ENCODE results near the gene SFTA2. TPM values are rescaled to one million over a fixed set of nuclear protein-coding genes. Genes with fewer than 3 reads are reported as not detected.

Gene SFTA2
- total and polyA plus RNA-seq, 2 donors (not counting 1 experiment from before 2014, with no cell fraction given), result not detected

DNA sequence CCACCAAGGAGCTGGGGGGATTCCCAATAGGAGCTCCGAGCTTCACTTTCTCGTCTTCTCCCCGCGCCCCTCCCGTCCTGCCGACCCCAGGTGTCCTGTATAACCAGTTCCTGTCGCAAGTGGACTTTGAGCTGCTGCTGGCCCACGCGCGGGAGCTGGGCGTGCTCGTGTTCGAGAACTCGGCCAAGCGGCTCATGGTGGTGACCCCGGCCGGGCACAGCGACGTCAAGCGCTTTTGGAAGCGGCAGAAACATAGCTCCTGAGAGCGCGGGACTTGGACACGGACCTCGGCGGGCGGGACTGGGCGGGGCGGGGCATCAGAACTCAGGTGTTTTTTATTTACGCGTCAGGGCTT is 18.3 kb downstream of the SFTA2 start:
- peak overlapping the region; percentile 24 to 78 for H3K27ac ChIP-seq (ENCODE audit: low read length in 2 of 2)
- no peak for TF ChIP-seq EZH2 (IDR thresholded peaks at IDR 0.05; ENCODE audit: borderline replicate concordance, insufficient read depth, low read depth, low read length, poor library complexity, severe bottlenecking)
- TF ChIP-seq, protein P1, sequence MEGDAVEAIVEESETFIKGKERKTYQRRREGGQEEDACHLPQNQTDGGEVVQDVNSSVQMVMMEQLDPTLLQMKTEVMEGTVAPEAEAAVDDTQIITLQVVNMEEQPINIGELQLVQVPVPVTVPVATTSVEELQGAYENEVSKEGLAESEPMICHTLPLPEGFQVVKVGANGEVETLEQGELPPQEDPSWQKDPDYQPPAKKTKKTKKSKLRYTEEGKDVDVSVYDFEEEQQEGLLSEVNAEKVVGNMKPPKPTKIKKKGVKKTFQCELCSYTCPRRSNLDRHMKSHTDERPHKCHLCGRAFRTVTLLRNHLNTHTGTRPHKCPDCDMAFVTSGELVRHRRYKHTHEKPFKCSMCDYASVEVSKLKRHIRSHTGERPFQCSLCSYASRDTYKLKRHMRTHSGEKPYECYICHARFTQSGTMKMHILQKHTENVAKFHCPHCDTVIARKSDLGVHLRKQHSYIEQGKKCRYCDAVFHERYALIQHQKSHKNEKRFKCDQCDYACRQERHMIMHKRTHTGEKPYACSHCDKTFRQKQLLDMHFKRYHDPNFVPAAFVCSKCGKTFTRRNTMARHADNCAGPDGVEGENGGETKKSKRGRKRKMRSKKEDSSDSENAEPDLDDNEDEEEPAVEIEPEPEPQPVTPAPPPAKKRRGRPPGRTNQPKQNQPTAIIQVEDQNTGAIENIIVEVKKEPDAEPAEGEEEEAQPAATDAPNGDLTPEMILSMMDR (IDR thresholded peaks at IDR 0.05), result no peak
- Mint-ChIP-seq H3K4me3 (peak overlapping the region; percentile 90), H3K9me3 (ENCODE audit: insufficient read depth) (no peaks in the 10 kb centered on the region), H3K27me3 (no peaks in the 10 kb centered on the region), H3K4me1 (peaks cover 29% of the 10 kb centered on the region), H3K27ac (peak overlapping the region; percentile 83)
- WGBS (ENCODE audit: insufficient coverage), result 27% methylated on average over 31 of the region's 31 CpGs
- intact Hi-C loops (cut with micrococcal nuclease), result loop anchor here (1.0 to 5.0 kb wide), 5 partner anchors 29 to 173 kb away; partner anchors contain the start of genes DDR1, FLOT1 and IER3
- H4K20me1 ChIP-seq (ENCODE audit: control insufficient read depth, insufficient read depth, low read length, poor library complexity, severe bottlenecking), result no peaks in the 10 kb centered on the region
- DNase-seq (no peak), ATAC-seq (ENCODE audit: low read depth) (no peak)
- H3K9me3 ChIP-seq (ENCODE audit: control extremely low read depth in 1 of 3, control insufficient read depth in 2 of 3, insufficient read depth in 1 of 3, low read length in 2 of 3), result no peaks in the 10 kb centered on the region
- H3K4me1 ChIP-seq (ENCODE audit: control insufficient read depth in 2 of 2, insufficient read depth in 2 of 2, low read length in 2 of 2), result peaks cover 13 to 24% of the 10 kb centered on the region in 2 donors
- no peaks in the 10 kb centered on the region for H3K27me3 ChIP-seq (replicated peaks in 1 of 4; ENCODE audit: control extremely low read depth in 1 of 4, control insufficient read depth in 3 of 4, insufficient read depth in 4 of 4, low read length in 3 of 4)
- ChIA-PET POLR2A (interaction anchor here (0.6 to 1.7 kb wide), 4 partner anchors 30 to 264 kb away, joined by 3 to 18 read pairs (median 3); partner anchors contain the start of genes DDR1 and DHX16), CTCF (interaction anchor here (0.6 to 6.3 kb wide), 21 partner anchors 8 to 382 kb away, joined by 3 to 87 read pairs (median 6); partner anchors contain the start of gene DDR1)
- H3K79me2 ChIP-seq (ENCODE audit: control insufficient read depth, insufficient read depth, low read length), result no peaks in the 10 kb centered on the region
- peak overlapping the region in 4 of 5 experiments; percentile 55 to 84 (median 78) for H3K4me3 ChIP-seq (ENCODE audit: control extremely low read depth in 1 of 5, extremely low read depth in 1 of 5, insufficient read depth in 1 of 5, low read depth in 2 of 5, low read length in 4 of 5)
- peak overlapping the region; percentile 82 for H3K9ac ChIP-seq (ENCODE audit: low read length)
- peak overlapping the region; percentile 99 for H2AFZ ChIP-seq (ENCODE audit: insufficient read depth, low read depth, low read length, poor library complexity, severe bottlenecking)
- H3K4me2 ChIP-seq (replicated peaks; ENCODE audit: low read depth, low read length, poor library complexity, severe bottlenecking), result peak overlapping the region; percentile 95
- peaks cover 0 to 42% of the 10 kb centered on the region in 2 experiments for H3K36me3 ChIP-seq (replicated peaks in 1 of 2; ENCODE audit: control extremely low read depth in 1 of 2, control insufficient read depth in 1 of 2, extremely low read depth in 1 of 2, insufficient read depth in 2 of 2, low read length in 1 of 2)

Data from B cell (primary cell).